Stimulated activated CD8-positive, alpha-beta memory T cell treated with anti-CD3 and anti-CD28 coated beads, Interleukin-15, amount 100 ng/mL, for 4 hours (primary cell): ENCODE results near the gene SHISAL2A.
"Not testable (repeated sequence)": the region's sequence is repeated elsewhere in the genome, so short reads cannot be mapped to it uniquely, and the experiment has no call there.

Experiments used
- DNase-seq, 2 donors: peaks; one replicate each; pipeline ENCODE4 v3.0.0-alpha.2; 2020; ENCODE audit warnings: low read depth in 2 of 2

Gene SHISAL2A

GRCh38 chr1:52684545-52684944 is 51.6 kb downstream of the SHISAL2A start:
- DNase-seq, result no peak

- peak; percentile 26 to 47 for DNase-seq
Measured at GRCh38 chr1:52686261-52686751, 53.3 kb downstream of the SHISAL2A start.

GRCh38 chr1:52686830-52687229 is 53.9 kb downstream of the SHISAL2A start:
- no peak for DNase-seq

GRCh38 chr1:52691821-52692220 is 58.9 kb downstream of the SHISAL2A start:
- no peak for DNase-seq

GRCh38 chr1:52692697-52693096 is 59.7 kb downstream of the SHISAL2A start:
- DNase-seq, result no peak

GRCh38 chr1:52693351-52693750 is 60.4 kb downstream of the SHISAL2A start:
- DNase-seq, result not testable (repeated sequence)

- DNase-seq, result no peak
Measured at GRCh38 chr1:52693843-52694242, 60.9 kb downstream of the SHISAL2A start.

GRCh38 chr1:52695627-52696026 is 62.7 kb downstream of the SHISAL2A start:
- DNase-seq, result no peak

- peak; percentile 21 to 42 for DNase-seq
Measured at GRCh38 chr1:52697795-52698674, 65.1 kb downstream of the SHISAL2A start, which contains the start of gene COA7. TSS of gene COA7 (minus strand) at chr1:52698347. CDS start at chr1:52698326, 21 bp downstream.

- peak; percentile 52 to 65 for DNase-seq
Measured at GRCh38 chr1:52702886-52703787, 70.2 kb downstream of the SHISAL2A start.

GRCh38 chr1:52706136-52706670 is 73.2 kb downstream of the SHISAL2A start:
- DNase-seq, result no peak
